ENCODE data around the gene NDST3.

DNA sequence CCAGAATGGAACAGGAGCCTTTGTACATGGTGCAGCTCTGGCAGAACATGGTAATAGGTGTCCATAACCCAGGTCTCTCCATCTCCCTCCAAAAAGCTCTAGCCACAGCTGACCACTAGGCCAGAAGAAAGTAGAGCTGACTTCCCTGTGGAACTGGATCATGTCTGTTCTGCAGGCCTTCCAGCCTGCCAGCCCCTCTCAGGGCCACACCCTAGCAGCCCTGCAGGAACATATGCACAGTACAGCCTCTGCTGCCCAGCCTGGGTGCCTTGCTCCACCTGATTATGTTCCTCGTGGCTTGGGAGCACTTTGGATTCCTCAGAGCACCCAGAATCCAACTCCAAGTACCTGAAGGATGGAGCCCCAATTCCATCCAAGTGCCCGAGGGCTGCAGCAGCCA lies 12.0 kb downstream of the NDST3 start:
- TF ChIP-seq POLR2A (IDR thresholded peaks at IDR 0.05; ENCODE audit: low read length) (no peak), GATA1 (IDR thresholded peaks at IDR 0.05; ENCODE audit: low read depth, low read length) (no peak)
